Kidney glomerular epithelial cell (primary cell): ENCODE data around the gene HAUS2.

Source experiments
- DNase-seq: peaks from one replicate; lab custom pipeline; 2025; lab: John Stamatoyannopoulos, UW

Gene HAUS2

DNA sequence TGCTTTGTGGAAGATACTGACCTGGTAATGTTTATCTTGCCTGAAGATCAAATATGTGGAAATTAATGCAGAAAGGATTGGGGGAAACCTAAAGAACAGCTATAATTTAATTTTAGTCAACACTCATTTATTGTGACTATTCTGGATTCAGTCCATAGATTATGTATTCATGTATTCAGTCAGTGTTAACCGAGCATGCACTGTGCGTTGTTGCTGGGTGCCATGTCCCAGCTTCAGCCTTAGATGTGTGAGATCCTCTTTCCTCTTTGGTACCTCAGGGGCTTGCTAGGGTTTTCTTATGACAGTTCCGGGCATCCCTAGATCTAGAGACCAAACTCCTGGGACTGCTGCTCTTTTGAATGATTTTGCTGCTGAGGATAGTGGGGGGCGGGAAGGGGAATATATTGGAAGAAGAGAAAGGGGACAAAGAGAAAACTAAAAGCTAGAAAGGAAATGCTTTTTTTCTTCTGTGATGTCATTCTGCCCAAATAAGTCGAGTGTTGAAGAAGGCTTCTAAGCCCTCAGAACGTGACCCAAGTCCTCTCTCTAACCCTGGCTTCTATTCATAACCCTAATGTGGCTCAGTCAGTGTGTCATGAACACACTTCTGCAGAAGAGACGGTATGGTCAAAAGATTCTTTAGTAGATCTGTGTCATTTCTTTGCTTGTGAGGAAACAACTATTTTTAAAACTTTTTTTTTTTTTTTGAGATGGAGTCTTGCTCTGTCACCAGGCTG, 60.3 kb downstream of the HAUS2 start:
- no peak for DNase-seq

DNA sequence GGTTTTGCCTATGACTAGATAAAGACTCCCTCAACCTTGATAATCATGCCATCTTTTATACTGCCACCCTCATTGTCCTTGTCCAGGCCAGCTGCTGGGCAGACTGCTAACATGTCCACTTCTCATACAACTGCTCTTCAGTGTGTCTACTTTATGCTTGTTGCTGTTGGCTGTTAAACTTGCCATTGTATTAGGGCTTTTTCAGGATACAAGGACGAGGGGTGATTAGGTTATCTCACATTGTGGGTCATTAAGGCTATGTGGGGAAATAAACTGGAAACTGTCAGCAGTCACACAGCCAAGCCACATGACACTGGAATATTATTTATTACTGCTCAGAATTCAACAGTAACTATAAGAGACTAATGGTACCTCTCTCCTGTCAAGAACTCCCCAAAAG, 62.9 kb downstream of the HAUS2 start:
- DNase-seq: no peak

DNA sequence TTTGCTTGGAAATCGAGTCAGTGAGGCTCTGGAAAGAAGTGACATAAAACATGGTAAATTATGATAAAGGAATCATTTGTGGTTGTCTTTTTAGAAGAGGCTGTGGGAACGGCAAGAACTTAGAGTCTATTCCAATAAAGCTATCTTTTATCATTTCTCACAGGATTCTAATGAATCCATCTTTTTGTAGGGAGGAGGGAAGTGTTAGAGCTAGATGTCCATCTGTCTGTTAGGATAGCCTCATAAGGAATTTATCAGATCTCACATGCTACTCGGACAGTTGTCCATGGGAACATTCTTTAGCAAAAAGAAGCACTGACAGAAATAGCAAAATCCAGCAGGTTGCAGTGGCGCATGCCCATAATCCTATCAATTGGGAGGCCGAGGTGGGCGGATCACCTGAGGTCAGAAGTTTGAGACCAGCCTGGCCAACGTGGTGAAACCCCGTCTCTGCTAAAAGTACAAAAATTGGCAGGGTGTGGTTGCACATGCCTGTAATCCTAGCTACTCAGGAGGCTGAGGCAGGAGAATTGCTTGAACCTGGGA, 63.8 kb downstream of the HAUS2 start:
- DNase-seq: no peak

DNA sequence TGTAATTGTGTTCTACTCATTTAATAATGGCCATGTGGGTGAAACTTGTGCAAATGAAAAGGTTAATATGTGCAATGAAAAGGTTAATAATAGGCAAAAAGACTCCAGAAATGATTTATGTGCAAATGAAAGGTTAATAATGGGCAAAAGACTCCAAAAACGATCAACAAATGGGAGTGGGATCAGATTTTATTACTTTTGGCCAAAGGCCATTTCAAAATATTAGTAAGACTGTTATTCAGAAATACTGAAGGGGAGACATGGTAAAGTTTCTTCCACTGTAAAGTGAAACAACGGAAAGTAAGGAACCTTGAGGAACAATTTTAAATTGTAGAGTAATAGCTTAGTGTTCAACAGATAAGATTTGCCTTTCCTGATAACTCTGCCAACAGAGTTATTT, 67.5 kb downstream of the HAUS2 start:
- DNase-seq: no peak
